AG09309 (cell line): ENCODE measurements around the gene KDM1B.
A peak's percentile ranks its signal among the peaks of the same experiment; 100 is the strongest.

Source experiments
- DNase-seq: peaks from one replicate; pipeline ENCODE4 v3.0.0-alpha.2; 2010; ENCODE audit warnings: low read depth
- H3K4me3 ChIP-seq: 2 replicates; pipeline ENCODE4 v1.5.1; 2011; ENCODE audit warnings: mild to moderate bottlenecking, low read depth, low read length, moderate library complexity; ENCODE audit not compliant: control insufficient read depth
- CTCF ChIP-seq: IDR thresholded peaks from 2 replicates; pipeline ENCODE4 v1.5.1; 2011; ENCODE audit warnings: mild to moderate bottlenecking, low read depth, low read length, inconsistent platforms; ENCODE audit not compliant: insufficient read depth, control insufficient read depth; ENCODE audit errors: missing control alignments

Gene KDM1B

GRCh38 chr6:18119236-18119635 is 36.0 kb upstream of the KDM1B start:
- no peak for DNase-seq
- no peak overlapping the region for H3K4me3 ChIP-seq
- no peak for TF ChIP-seq CTCF

GRCh38 chr6:18121580-18122127 is 33.6 kb upstream of the KDM1B start:
- TF ChIP-seq CTCF, result no peak
- DNase-seq, result no peak
- peak overlapping the region; percentile 35 for H3K4me3 ChIP-seq

- TF ChIP-seq CTCF, result peak; percentile 95
- peak; percentile 42 for DNase-seq
- peak within 1 kb of the TSS; percentile 35 for H3K4me3 ChIP-seq
These were observed 32.8 kb upstream of the KDM1B start, which contains the start of gene NHLRC1 for GRCh38 chr6:18122128-18123093. NHLRC1 (minus strand) TSS chr6:18122677; CDS start chr6:18122606, 71 bp downstream.

GRCh38 chr6:18126121-18126520 is 29.1 kb upstream of the KDM1B start:
- no peak overlapping the region for H3K4me3 ChIP-seq
- no peak for TF ChIP-seq CTCF
- DNase-seq, result no peak

GRCh38 chr6:18132346-18132745 is 22.9 kb upstream of the KDM1B start:
- no peak for DNase-seq
- TF ChIP-seq CTCF, result no peak
- no peak overlapping the region for H3K4me3 ChIP-seq

GRCh38 chr6:18135171-18135570 is 20.1 kb upstream of the KDM1B start:
- TF ChIP-seq CTCF, result no peak
- H3K4me3 ChIP-seq, result no peak overlapping the region
- no peak for DNase-seq
